ENCODE measurements around the gene FBL. TPM values are rescaled to one million over a fixed set of nuclear protein-coding genes. Genes with fewer than 3 reads are reported as not detected.

Gene FBL
- polyA plus RNA-seq, 1 donor (not counting 4 experiments of a cell fraction or from before 2014, with no cell fraction given), result 357 TPM

DNA sequence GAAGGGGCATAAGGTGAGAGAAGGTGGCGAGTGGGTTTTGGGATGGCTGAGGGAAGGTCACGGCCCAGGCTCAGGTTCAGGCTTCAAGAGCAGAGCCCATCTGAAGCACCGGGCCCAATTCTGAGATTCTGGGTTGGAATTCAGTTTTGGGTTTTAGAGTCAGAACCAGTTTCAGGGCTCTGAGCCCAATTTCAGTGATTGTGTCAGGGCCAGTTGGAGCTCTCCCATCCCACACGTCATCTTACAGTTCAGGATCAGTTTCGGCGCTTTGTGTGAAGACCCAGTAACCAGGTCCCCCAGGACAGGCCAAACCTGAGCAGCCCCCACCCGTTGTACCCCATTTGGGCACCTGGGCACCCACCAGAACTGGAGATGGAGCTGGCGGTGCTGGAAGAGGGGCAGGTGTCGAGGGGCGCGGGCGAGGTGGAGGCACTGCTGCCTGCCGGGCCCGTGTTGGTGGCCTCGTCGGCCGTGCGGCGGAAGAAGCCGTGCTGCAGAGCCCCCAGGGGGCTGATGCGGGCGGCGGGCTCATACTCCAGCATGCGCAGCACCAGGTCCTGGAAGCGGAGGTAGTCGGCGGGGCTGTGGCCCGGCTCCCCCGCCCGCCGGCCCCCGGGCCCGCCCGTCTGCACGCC lies 19.8 kb downstream of the FBL start:
- Histone ChIP-seq H3K36me3 (ENCODE audit: control insufficient read depth in 2 of 2, extremely low read depth in 1 of 2, insufficient read depth in 2 of 2, low read length in 2 of 2) (peaks cover 23 to 34% of the 10 kb centered on the region in 2 experiments), H3K27ac (ENCODE audit: control insufficient read depth, insufficient read depth, low read length) (no peak overlapping the region), H3K9me1 (ENCODE audit: control insufficient read depth, extremely low read depth, insufficient read depth, low read length) (no peaks in the 10 kb centered on the region), H3K4me1 (ENCODE audit: control insufficient read depth, extremely low read depth, insufficient read depth, low read length) (peaks cover 9% of the 10 kb centered on the region), H3K79me2 (ENCODE audit: control insufficient read depth, insufficient read depth, low read length) (no peaks in the 10 kb centered on the region), H3K9me3 (ENCODE audit: control insufficient read depth, low read depth, low read length) (no peaks in the 10 kb centered on the region), H3K4me2 (ENCODE audit: control insufficient read depth, extremely low read depth, insufficient read depth, low read depth, low read length) (no peak overlapping the region), H4K20me1 (ENCODE audit: control insufficient read depth, extremely low read depth, insufficient read depth, low read length) (no peaks in the 10 kb centered on the region), H2AFZ (ENCODE audit: control insufficient read depth, low read length) (no peak overlapping the region), H3K4me3 (ENCODE audit: control insufficient read depth in 2 of 3, extremely low read depth in 1 of 3, insufficient read depth in 2 of 3, low read depth in 1 of 3, low read length in 3 of 3) (no peak overlapping the region), H3K27me3 (ENCODE audit: control insufficient read depth, extremely low read depth, insufficient read depth, low read length) (no peaks in the 10 kb centered on the region), H3K9ac (ENCODE audit: control insufficient read depth, extremely low read depth, insufficient read depth, low read length) (no peak overlapping the region)
- TF ChIP-seq CTCF (optimal IDR thresholded peaks at IDR 0.05 in 1 of 3, IDR thresholded peaks at IDR 0.05 in 1 of 3, conservative IDR thresholded peaks at IDR 0.05 in 1 of 3; ENCODE audit: extremely low read depth in 1 of 3, insufficient read depth in 2 of 3, low read length in 3 of 3) (no peak), EZH2 (IDR thresholded peaks at IDR 0.05; ENCODE audit: low read length) (no peak)
- no peak for FAIRE-seq
- no peak for DNase-seq (ENCODE audit: low read depth, low spot score)
- dilution Hi-C loops (cut with MboI; ENCODE audit: extremely low pct_ligation_motif_present, low sequenced_read_pairs), result no loop called here

DNA sequence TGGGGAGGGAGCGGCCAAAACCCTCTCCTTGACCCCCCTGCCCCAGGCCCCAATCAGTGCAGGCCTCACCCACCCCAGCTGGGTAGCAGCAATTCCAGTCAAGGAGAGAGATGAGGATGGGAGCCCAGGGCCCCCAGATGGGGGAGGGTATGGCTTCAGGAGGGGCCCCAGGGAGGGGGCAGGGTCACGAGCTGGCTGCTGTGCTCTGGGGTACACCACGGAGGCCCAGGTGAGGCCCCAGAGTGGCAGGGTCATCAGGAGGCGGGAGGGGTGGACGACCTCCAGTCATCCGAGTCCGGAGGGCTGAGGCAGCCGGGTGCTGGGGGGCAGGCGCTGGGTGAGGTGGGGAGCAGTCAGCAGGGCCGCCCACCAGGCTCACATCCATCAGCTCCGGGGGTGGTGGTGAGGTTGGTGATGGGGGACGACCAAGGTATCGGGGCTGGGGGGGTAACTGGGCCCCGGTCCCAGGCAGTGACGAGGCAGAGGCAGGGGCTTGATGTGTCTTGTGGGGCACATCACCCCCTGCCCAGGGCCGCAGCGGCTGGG lies 20.6 kb downstream of the FBL start:
- peaks cover 9% of the 10 kb centered on the region for H3K4me1 ChIP-seq (ENCODE audit: control insufficient read depth, extremely low read depth, insufficient read depth, low read length)
- no peaks in the 10 kb centered on the region for H3K79me2 ChIP-seq (ENCODE audit: control insufficient read depth, insufficient read depth, low read length)
- DNase-seq (ENCODE audit: low read depth, low spot score) (no peak), FAIRE-seq (no peak)
- no peaks in the 10 kb centered on the region for H3K9me1 ChIP-seq (ENCODE audit: control insufficient read depth, extremely low read depth, insufficient read depth, low read length)
- no peak overlapping the region for H2AFZ ChIP-seq (ENCODE audit: control insufficient read depth, low read length)
- H3K36me3 ChIP-seq (ENCODE audit: control insufficient read depth in 2 of 2, extremely low read depth in 1 of 2, insufficient read depth in 2 of 2, low read length in 2 of 2), result peaks cover 22 to 27% of the 10 kb centered on the region in 2 experiments
- H3K9me3 ChIP-seq (ENCODE audit: control insufficient read depth, low read depth, low read length), result no peaks in the 10 kb centered on the region
- H3K9ac ChIP-seq (ENCODE audit: control insufficient read depth, extremely low read depth, insufficient read depth, low read length), result no peak overlapping the region
- no peak overlapping the region for H3K4me2 ChIP-seq (ENCODE audit: control insufficient read depth, extremely low read depth, insufficient read depth, low read depth, low read length)
- dilution Hi-C loops (cut with MboI; ENCODE audit: extremely low pct_ligation_motif_present, low sequenced_read_pairs), result no loop called here
- H3K27me3 ChIP-seq (ENCODE audit: control insufficient read depth, extremely low read depth, insufficient read depth, low read length), result no peaks in the 10 kb centered on the region
- no peaks in the 10 kb centered on the region for H4K20me1 ChIP-seq (ENCODE audit: control insufficient read depth, extremely low read depth, insufficient read depth, low read length)
- H3K27ac ChIP-seq (ENCODE audit: control insufficient read depth, insufficient read depth, low read length), result no peak overlapping the region
- no peak overlapping the region for H3K4me3 ChIP-seq (ENCODE audit: control insufficient read depth in 2 of 3, extremely low read depth in 1 of 3, insufficient read depth in 2 of 3, low read depth in 1 of 3, low read length in 3 of 3)
- TF ChIP-seq CTCF (optimal IDR thresholded peaks at IDR 0.05 in 1 of 3, IDR thresholded peaks at IDR 0.05 in 1 of 3, conservative IDR thresholded peaks at IDR 0.05 in 1 of 3; ENCODE audit: extremely low read depth in 1 of 3, insufficient read depth in 2 of 3, low read length in 3 of 3) (no peak), EZH2 (IDR thresholded peaks at IDR 0.05; ENCODE audit: low read length) (no peak)

Data from keratinocyte (primary cell).